Loucy (cell line): ENCODE results near the gene DMXL2.
"Not testable (repeated sequence)": the region's sequence is repeated elsewhere in the genome, so short reads cannot be mapped to it uniquely, and the experiment has no call there.

Experiments
- H2AFZ ChIP-seq: fragments of 200-600 bp; sonication (generic); 2 replicates; pipeline ENCODE4 v1.6.0; 2016; ENCODE audit warnings: antibody characterized with exemption, mild to moderate bottlenecking, low read length, moderate library complexity
- H3F3A ChIP-seq: fragments of 200-600 bp; 2 replicates; pipeline ENCODE4 v1.6.0; 2016; ENCODE audit warnings: antibody characterized with exemption, low read depth, mild to moderate bottlenecking
- H3K27me3 ChIP-seq: fragments of 200-600 bp; sonication (generic); 2 replicates; pipeline ENCODE4 v1.6.1; 2014; ENCODE audit warnings: low read length, mild to moderate bottlenecking; ENCODE audit not compliant: insufficient read depth, poor library complexity, severe bottlenecking
- H3K36me3 ChIP-seq: fragments of 200-600 bp; sonication (generic); 2 replicates; pipeline ENCODE4 v1.6.1; 2016; ENCODE audit warnings: low read length; ENCODE audit not compliant: insufficient read depth
- H3K4me1 ChIP-seq: fragments of 200-600 bp; sonication (generic); 2 replicates; pipeline ENCODE4 v1.5.1; 2014; ENCODE audit warnings: low read length, mild to moderate bottlenecking; ENCODE audit not compliant: insufficient read depth, poor library complexity, severe bottlenecking
- H3K4me2 ChIP-seq: fragments of 200-600 bp; sonication (generic); 2 replicates; pipeline ENCODE4 v1.6.0; 2014; ENCODE audit warnings: antibody characterized with exemption, low read length, low read depth, mild to moderate bottlenecking; ENCODE audit not compliant: poor library complexity, severe bottlenecking
- H3K4me3 ChIP-seq: fragments of 200-600 bp; sonication (generic); 2 replicates; pipeline ENCODE4 v1.5.1; 2014; ENCODE audit warnings: low read length, mild to moderate bottlenecking, mixed read lengths; ENCODE audit not compliant: poor library complexity, severe bottlenecking
- H3K79me2 ChIP-seq: fragments of 200-600 bp; sonication (generic); 2 replicates; pipeline ENCODE4 v1.6.1; 2014; ENCODE audit warnings: low read length; ENCODE audit not compliant: insufficient read depth
- H3K9ac ChIP-seq: fragments of 200-600 bp; sonication (generic); 2 replicates; pipeline ENCODE4 v1.6.0; 2014; ENCODE audit warnings: mild to moderate bottlenecking, low read depth, low read length, moderate library complexity; ENCODE audit not compliant: poor library complexity, severe bottlenecking
- H3K9me2 ChIP-seq: fragments of 200-600 bp; sonication (generic); replicated peaks from 2 replicates; pipeline ENCODE4 v1.6.1; 2016; ENCODE audit warnings: low read depth, low read length, mixed read lengths
- H3K9me3 ChIP-seq: fragments of 200-600 bp; sonication (generic); 2 replicates; pipeline ENCODE4 v1.6.1; 2014; ENCODE audit warnings: mild to moderate bottlenecking, antibody characterized with exemption, low read length, low read depth; ENCODE audit not compliant: insufficient read depth
- H4K20me1 ChIP-seq: fragments of 200-600 bp; sonication (generic); 2 replicates; pipeline ENCODE4 v1.6.0; 2014; ENCODE audit warnings: antibody characterized with exemption, low read length, mild to moderate bottlenecking; ENCODE audit not compliant: insufficient read depth, poor library complexity, severe bottlenecking
- EZH2phosphoT487 ChIP-seq: fragments of 200-600 bp; IDR thresholded peaks from 2 replicates; pipeline ENCODE4 v1.6.1; 2018; ENCODE audit warnings: antibody characterized with exemption, mild to moderate bottlenecking, moderate library complexity, borderline replicate concordance
- TF ChIP-seq, protein P1 (sequence below): fragments of 200-600 bp; sonication (generic); conservative IDR thresholded peaks from 2 replicates; pipeline ENCODE4 v1.5.1; 2014; ENCODE audit warnings: mild to moderate bottlenecking, antibody characterized with exemption, low read length

Gene DMXL2

DNA sequence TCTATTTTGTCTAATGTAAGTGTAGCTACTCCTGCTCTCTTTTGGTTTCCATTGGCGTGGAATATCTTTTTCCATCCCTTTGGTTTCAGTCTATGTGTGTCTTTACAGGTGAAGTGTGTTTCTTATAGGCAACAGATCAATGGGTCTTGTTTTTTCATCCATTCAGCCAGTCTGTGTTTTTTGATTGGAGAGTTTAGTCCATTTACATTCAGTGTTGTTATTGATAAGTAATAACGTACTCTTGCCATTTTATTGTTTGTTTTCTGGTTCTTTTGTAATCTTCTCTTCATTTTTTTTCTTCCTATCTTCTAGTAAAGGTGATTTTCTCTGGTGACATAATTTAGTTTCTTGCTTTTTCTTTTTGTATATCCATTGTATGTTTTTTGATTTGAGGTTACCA is 184.0 kb downstream of the DMXL2 start:
- Histone ChIP-seq H3K4me2 (no peak overlapping the region), H4K20me1 (no peaks in the 10 kb centered on the region), H3F3A (no peaks in the 10 kb centered on the region), H3K27me3 (no peaks in the 10 kb centered on the region), H3K9me3 (no peaks in the 10 kb centered on the region), H2AFZ (no peak overlapping the region), H3K79me2 (no peaks in the 10 kb centered on the region), H3K4me3 (no peak overlapping the region), H3K9me2 (no peaks in the 10 kb centered on the region), H3K4me1 (no peaks in the 10 kb centered on the region), H3K36me3 (no peaks in the 10 kb centered on the region), H3K9ac (no peak overlapping the region)
- TF ChIP-seq, protein P1, sequence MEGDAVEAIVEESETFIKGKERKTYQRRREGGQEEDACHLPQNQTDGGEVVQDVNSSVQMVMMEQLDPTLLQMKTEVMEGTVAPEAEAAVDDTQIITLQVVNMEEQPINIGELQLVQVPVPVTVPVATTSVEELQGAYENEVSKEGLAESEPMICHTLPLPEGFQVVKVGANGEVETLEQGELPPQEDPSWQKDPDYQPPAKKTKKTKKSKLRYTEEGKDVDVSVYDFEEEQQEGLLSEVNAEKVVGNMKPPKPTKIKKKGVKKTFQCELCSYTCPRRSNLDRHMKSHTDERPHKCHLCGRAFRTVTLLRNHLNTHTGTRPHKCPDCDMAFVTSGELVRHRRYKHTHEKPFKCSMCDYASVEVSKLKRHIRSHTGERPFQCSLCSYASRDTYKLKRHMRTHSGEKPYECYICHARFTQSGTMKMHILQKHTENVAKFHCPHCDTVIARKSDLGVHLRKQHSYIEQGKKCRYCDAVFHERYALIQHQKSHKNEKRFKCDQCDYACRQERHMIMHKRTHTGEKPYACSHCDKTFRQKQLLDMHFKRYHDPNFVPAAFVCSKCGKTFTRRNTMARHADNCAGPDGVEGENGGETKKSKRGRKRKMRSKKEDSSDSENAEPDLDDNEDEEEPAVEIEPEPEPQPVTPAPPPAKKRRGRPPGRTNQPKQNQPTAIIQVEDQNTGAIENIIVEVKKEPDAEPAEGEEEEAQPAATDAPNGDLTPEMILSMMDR, result no peak
- TF ChIP-seq EZH2phosphoT487, result no peak

DNA sequence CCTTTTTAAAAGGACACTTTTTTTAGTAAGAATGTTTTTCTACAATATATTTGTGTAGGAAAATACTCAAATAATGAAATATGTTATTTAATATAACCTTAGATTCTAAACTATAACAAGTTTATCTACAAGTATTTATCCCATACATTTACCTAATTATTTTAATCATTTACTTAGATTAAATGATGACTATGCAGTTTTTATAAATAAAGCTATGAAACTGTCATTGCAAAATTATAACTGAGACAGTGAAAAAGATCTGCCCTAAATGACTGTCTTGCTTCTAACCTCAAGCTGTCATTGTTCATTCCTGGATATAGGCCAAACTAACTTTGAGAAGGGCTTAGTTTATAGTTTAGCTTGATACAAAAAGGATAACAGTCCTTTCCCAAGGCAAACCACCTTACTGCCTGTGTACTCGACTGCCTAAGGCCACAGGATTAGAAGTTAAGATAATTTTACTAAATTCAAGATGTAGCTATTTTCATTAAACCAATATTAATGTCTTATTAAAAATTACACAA is 197.0 kb downstream of the DMXL2 start:
- Histone ChIP-seq H3K27me3 (no peaks in the 10 kb centered on the region), H3K9ac (no peak overlapping the region), H3K79me2 (no peaks in the 10 kb centered on the region), H3K4me1 (no peaks in the 10 kb centered on the region), H3K36me3 (no peaks in the 10 kb centered on the region), H3K4me3 (no peak overlapping the region), H3K9me2 (no peaks in the 10 kb centered on the region), H2AFZ (no peak overlapping the region), H4K20me1 (no peaks in the 10 kb centered on the region), H3F3A (no peaks in the 10 kb centered on the region), H3K9me3 (no peaks in the 10 kb centered on the region), H3K4me2 (no peak overlapping the region)
- TF ChIP-seq EZH2phosphoT487, result no peak
- TF ChIP-seq, protein P1, result no peak

DNA sequence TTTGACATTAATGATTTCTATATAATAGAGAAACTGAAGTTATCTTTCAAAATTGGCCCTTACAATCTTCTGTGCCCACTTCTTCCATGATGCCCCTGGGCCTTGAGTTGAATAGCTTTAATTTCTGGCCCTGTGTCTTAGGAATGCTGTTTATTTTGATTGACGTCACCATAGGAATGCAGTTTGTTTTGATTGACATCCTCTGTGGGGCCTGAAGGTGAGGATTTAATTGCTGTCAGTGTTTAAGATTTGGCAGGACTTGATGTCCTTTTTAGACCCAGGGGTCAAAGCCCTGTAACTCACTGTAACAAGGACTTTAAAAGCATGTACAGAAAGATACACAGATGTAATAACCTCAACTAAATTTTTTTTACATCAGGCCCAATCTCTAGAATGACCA is 197.8 kb downstream of the DMXL2 start:
- Histone ChIP-seq H3K27me3 (no peaks in the 10 kb centered on the region), H3K79me2 (no peaks in the 10 kb centered on the region), H3K4me1 (no peaks in the 10 kb centered on the region), H3K9me3 (no peaks in the 10 kb centered on the region), H3K4me2 (no peak overlapping the region), H3K4me3 (no peak overlapping the region), H4K20me1 (no peaks in the 10 kb centered on the region), H2AFZ (no peak overlapping the region), H3K9me2 (no peaks in the 10 kb centered on the region), H3F3A (no peaks in the 10 kb centered on the region), H3K36me3 (no peaks in the 10 kb centered on the region), H3K9ac (no peak overlapping the region)
- TF ChIP-seq, protein P1, result no peak
- TF ChIP-seq EZH2phosphoT487, result no peak

DNA sequence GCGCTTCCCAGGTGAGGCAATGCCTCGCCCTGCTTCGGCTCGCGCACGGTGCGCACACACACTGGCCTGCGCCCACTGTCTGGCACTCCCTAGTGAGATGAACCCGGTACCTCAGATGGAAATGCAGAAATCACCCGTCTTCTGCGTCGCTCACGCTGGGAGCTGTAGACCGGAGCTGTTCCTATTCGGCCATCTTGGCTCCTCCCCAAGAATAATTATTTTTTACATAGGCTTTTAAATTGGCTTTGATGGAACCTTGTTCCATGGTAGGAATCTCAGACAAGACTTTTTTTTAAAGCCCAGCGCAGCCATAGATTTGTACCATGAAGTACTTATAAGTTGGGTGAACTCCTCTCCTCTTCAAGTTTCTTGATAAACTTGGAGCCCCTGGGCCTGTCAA is 199.5 kb downstream of the DMXL2 start:
- H3K9me3 ChIP-seq, H3K4me3 ChIP-seq, H3K4me2 ChIP-seq, H3K9ac ChIP-seq, H3K36me3 ChIP-seq, H3K79me2 ChIP-seq, H3K27me3 ChIP-seq, H3F3A ChIP-seq, H2AFZ ChIP-seq, H3K9me2 ChIP-seq, H4K20me1 ChIP-seq, H3K4me1 ChIP-seq: not testable (repeated sequence)
